NB4 (cell line): ENCODE results near the gene PHACTR1.

Experiments used
- DNase-seq: peaks from one replicate; pipeline ENCODE4 v3.0.0; 2010; ENCODE audit warnings: low read depth
- H3K4me3 ChIP-seq: one replicate; pipeline ENCODE4 v1.5.1; 2011; ENCODE audit warnings: mild to moderate bottlenecking, low read depth, low read length, moderate library complexity
- CTCF ChIP-seq: IDR thresholded peaks from one replicate; pipeline ENCODE4 v1.5.1; 2012; ENCODE audit warnings: low read depth, low read length
- MAX ChIP-seq: IDR thresholded peaks from 2 replicates; pipeline ENCODE4 v1.6.1; 2011; ENCODE audit warnings: low read depth, low read length
- MYC ChIP-seq: IDR thresholded peaks from 2 replicates; pipeline ENCODE4 v1.6.1; 2011; ENCODE audit warnings: low read depth, low read length
- POLR2A ChIP-seq: IDR thresholded peaks from 2 replicates; pipeline ENCODE4 v1.6.1; 2011; ENCODE audit warnings: mild to moderate bottlenecking; ENCODE audit not compliant: insufficient read length; ENCODE audit errors: extremely low read depth

PHACTR1 gene

GRCh38 chr6:13252790-13253189 lies 536.2 kb downstream of the PHACTR1 start:
- H3K4me3 ChIP-seq = no peak overlapping the region
- DNase-seq = no peak
- TF ChIP-seq MYC (no peak), MAX (no peak), CTCF (no peak), POLR2A (no peak)

- no peak overlapping the region for H3K4me3 ChIP-seq
- DNase-seq = peak; percentile 29
- TF ChIP-seq MAX = no peak
- TF ChIP-seq CTCF = no peak
- no peak for TF ChIP-seq POLR2A
- no peak for TF ChIP-seq MYC
Measured at GRCh38 chr6:13253272-13253671, 536.7 kb downstream of the PHACTR1 start.

- no peak overlapping the region for H3K4me3 ChIP-seq
- peak; percentile 43 for DNase-seq
Measured at GRCh38 chr6:13256266-13257001, 539.9 kb downstream of the PHACTR1 start.

GRCh38 chr6:13259393-13259792 lies 542.8 kb downstream of the PHACTR1 start:
- DNase-seq = no peak
- H3K4me3 ChIP-seq = no peak overlapping the region
- no peak for TF ChIP-seq CTCF

More at GRCh38 chr6:13256266-13257001, 539.9 kb downstream of the PHACTR1 start:
- TF ChIP-seq MAX (no peak), CTCF (no peak), MYC (no peak), POLR2A (no peak)

GRCh38 chr6:13260101-13260598 lies 543.6 kb downstream of the PHACTR1 start:
- no peak for DNase-seq
- no peak overlapping the region for H3K4me3 ChIP-seq
- TF ChIP-seq POLR2A (no peak), CTCF (no peak), MYC (no peak), MAX (no peak)

- H3K4me3 ChIP-seq = no peak overlapping the region
- TF ChIP-seq CTCF (no peak), MAX (no peak), POLR2A (no peak), MYC (no peak)
- no peak for DNase-seq
Measured at GRCh38 chr6:13260831-13261230, 544.3 kb downstream of the PHACTR1 start.
